LNCaP clone FGC (cell line): ENCODE data around the gene PNLDC1.
"Not testable (repeated sequence)": the region's sequence is repeated elsewhere in the genome, so short reads cannot be mapped to it uniquely, and the experiment has no call there.

Experiments used
- DNase-seq: peaks from one replicate; pipeline ENCODE4 v3.0.0-alpha.2; 2011; ENCODE audit warnings: low read depth
- H3K4me3 ChIP-seq: 2 replicates; pipeline ENCODE4 v1.5.1; 2011; ENCODE audit warnings: mild to moderate bottlenecking, low read depth, low read length, control low read depth
- TF ChIP-seq, protein P1 (sequence below): IDR thresholded peaks from 2 replicates; pipeline ENCODE4 v1.5.1; 2012; ENCODE audit warnings: mild to moderate bottlenecking; ENCODE audit not compliant: control insufficient read depth, insufficient read depth; ENCODE audit errors: extremely low read depth

PNLDC1 gene

GRCh38 chr6:159853754-159854153 is 53.7 kb downstream of the PNLDC1 start:
- H3K4me3 ChIP-seq = no peak overlapping the region
- TF ChIP-seq, protein P1, sequence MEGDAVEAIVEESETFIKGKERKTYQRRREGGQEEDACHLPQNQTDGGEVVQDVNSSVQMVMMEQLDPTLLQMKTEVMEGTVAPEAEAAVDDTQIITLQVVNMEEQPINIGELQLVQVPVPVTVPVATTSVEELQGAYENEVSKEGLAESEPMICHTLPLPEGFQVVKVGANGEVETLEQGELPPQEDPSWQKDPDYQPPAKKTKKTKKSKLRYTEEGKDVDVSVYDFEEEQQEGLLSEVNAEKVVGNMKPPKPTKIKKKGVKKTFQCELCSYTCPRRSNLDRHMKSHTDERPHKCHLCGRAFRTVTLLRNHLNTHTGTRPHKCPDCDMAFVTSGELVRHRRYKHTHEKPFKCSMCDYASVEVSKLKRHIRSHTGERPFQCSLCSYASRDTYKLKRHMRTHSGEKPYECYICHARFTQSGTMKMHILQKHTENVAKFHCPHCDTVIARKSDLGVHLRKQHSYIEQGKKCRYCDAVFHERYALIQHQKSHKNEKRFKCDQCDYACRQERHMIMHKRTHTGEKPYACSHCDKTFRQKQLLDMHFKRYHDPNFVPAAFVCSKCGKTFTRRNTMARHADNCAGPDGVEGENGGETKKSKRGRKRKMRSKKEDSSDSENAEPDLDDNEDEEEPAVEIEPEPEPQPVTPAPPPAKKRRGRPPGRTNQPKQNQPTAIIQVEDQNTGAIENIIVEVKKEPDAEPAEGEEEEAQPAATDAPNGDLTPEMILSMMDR = no peak
- DNase-seq = no peak

DNA sequence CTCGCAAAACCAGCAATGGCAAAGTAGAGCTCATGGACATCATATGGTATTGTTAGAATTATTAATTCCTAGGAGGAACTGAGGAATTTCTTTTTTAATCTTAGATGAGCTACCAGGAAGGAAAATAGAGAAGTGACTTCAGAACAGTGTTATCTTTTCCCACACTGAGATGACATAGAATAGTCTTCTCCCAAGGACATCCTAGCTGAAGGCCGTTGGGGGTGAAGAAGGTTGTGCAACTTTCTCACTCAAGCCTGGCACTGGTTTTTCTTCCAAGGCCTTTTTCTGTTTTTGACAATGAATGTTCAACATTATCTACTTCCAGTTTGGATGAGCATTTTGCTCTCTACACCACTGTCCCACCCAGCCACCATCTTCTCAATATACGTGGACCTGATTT is 54.9 kb downstream of the PNLDC1 start:
- TF ChIP-seq, protein P1 = no peak
- DNase-seq = no peak
- no peak overlapping the region for H3K4me3 ChIP-seq

GRCh38 chr6:159858259-159858658 is 58.2 kb downstream of the PNLDC1 start:
- H3K4me3 ChIP-seq = no peak overlapping the region
- TF ChIP-seq, protein P1 = no peak
- no peak for DNase-seq

DNA sequence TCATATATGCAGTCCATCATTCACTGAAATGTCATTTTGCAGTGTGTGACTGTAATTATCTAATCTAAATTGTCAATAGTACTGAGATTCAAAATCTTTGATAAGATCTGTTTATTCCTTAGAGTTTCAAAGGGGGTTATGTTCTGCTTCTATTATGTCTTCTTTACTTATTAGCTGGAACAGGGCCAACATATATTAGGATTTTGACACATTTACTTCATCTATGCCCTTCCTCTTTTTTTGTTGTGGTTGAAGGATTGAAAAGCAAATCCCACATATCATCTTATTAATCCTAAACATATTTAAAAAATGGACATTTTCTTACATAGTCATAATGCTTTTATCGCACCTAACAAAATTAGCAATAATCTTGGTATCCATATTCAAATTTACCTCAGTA is 60.4 kb downstream of the PNLDC1 start:
- DNase-seq = no peak
- TF ChIP-seq, protein P1 = no peak
- H3K4me3 ChIP-seq = no peak overlapping the region

- DNase-seq = no peak
- TF ChIP-seq, protein P1 = no peak
- H3K4me3 ChIP-seq = no peak overlapping the region
Measured at GRCh38 chr6:159862103-159862502, 62.0 kb downstream of the PNLDC1 start.

- TF ChIP-seq, protein P1 = peak; percentile 59
- peak; percentile 46 for DNase-seq
Measured at GRCh38 chr6:159863341-159863740, 63.3 kb downstream of the PNLDC1 start.

DNA sequence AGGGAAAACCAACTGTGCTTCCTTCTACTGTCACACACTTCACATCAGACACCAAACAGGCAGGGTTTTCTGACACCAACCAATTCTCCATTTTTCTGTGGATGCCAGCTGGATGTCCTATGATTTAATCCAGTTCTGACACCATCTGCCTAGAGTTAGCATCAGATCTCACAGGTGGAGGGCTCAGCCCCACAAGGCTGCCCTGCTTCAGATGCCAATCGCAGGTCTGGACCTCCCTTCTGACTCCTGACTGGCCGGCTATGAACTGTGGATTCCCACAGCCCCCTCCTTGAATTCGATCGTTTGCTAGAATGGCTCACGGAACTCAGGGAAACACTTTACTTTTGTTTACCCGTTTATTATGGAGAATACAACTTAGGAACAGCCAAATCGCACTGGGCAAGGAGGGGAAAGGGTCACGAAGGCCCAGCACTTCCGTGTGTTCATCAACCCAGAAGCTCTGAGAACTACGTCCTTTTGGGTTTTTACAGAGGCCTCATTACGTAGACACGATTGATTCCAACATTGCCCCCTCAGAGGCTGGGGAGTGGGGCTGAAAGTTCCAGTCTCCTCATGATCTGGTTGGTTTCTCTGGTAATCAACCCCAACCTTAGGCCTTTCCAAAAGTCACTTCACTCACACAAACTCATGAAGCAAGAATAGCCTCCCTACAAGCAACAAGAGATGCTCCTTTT is 65.3 kb downstream of the PNLDC1 start:
- DNase-seq = no peak
- TF ChIP-seq, protein P1 = no peak
- no peak overlapping the region for H3K4me3 ChIP-seq

More at GRCh38 chr6:159863341-159863740, 63.3 kb downstream of the PNLDC1 start:
- not testable (repeated sequence) for H3K4me3 ChIP-seq
